SU-DHL-6 (cell line): ENCODE data around the gene CNKSR3.

Source experiments
- CTCF ChIP-seq: fragments of 200-600 bp; sonication (generic); IDR thresholded peaks from one replicate; pipeline ENCODE4 v1.5.1; 2017; ENCODE audit warnings: antibody characterized with exemption, mild to moderate bottlenecking, low read length, moderate library complexity; ENCODE audit not compliant: insufficient read depth, poor library complexity, severe bottlenecking
- EZH2phosphoT487 ChIP-seq: fragments of 200-600 bp; sonication (generic), shearing (Covaris generic); conservative IDR thresholded peaks from 2 replicates; pipeline ENCODE4 v1.6.1; 2018; ENCODE audit warnings: mild to moderate bottlenecking, antibody characterized with exemption, low read length, moderate library complexity, mixed read lengths

- TF ChIP-seq CTCF = no peak
- TF ChIP-seq EZH2phosphoT487 = no peak
Measured at GRCh38 chr6:154406869-154407268, 103.6 kb downstream of the CNKSR3 start.
